ENCODE measurements around the gene RHCE.
"Not testable (repeated sequence)": the region's sequence is repeated elsewhere in the genome, so short reads cannot be mapped to it uniquely, and the experiment has no call there.

RHCE gene

GRCh38 chr1:25338986-25339385, 81.6 kb downstream of the RHCE start:
- no peak for DNase-seq

- peak; percentile 89 for DNase-seq
Measured at GRCh38 chr1:25338188-25338981, 82.2 kb downstream of the RHCE start, which contains the start of gene TMEM50A. Gene TMEM50A (plus strand): TSS chr1:25338334. CDS start chr1:25340487, 2,153 bp downstream.

GRCh38 chr1:25337483-25338187, 83.0 kb downstream of the RHCE start:
- DNase-seq, result peak; percentile 37

GRCh38 chr1:25336922-25337354, 83.7 kb downstream of the RHCE start:
- DNase-seq, result not testable (repeated sequence)

GRCh38 chr1:25329950-25330349, 90.7 kb downstream of the RHCE start:
- not testable (repeated sequence) for DNase-seq

GRCh38 chr1:25329336-25329735, 91.3 kb downstream of the RHCE start:
- not testable (repeated sequence) for DNase-seq

GRCh38 chr1:25328791-25329185, 91.8 kb downstream of the RHCE start:
- not testable (repeated sequence) for DNase-seq

GRCh38 chr1:25327864-25328790, 92.5 kb downstream of the RHCE start:
- not testable (repeated sequence) for DNase-seq

GRCh38 chr1:25324407-25324806, 96.2 kb downstream of the RHCE start:
- not testable (repeated sequence) for DNase-seq

- not testable (repeated sequence) for DNase-seq
Measured at GRCh38 chr1:25322127-25322526, 98.5 kb downstream of the RHCE start.

- not testable (repeated sequence) for DNase-seq
Measured at GRCh38 chr1:25320314-25320938, 100.2 kb downstream of the RHCE start.

GRCh38 chr1:25312806-25313470, 107.7 kb downstream of the RHCE start:
- not testable (repeated sequence) for DNase-seq
